Loucy (cell line): ENCODE results near the gene GAB2.

Experiments
- EZH2phosphoT487 ChIP-seq: fragments of 200-600 bp; IDR thresholded peaks from 2 replicates; pipeline ENCODE4 v1.6.1; 2018; ENCODE audit warnings: antibody characterized with exemption, mild to moderate bottlenecking, moderate library complexity, borderline replicate concordance
- TF ChIP-seq, protein P1 (sequence below): fragments of 200-600 bp; sonication (generic); conservative IDR thresholded peaks from 2 replicates; pipeline ENCODE4 v1.5.1; 2014; ENCODE audit warnings: mild to moderate bottlenecking, antibody characterized with exemption, low read length

DNA sequence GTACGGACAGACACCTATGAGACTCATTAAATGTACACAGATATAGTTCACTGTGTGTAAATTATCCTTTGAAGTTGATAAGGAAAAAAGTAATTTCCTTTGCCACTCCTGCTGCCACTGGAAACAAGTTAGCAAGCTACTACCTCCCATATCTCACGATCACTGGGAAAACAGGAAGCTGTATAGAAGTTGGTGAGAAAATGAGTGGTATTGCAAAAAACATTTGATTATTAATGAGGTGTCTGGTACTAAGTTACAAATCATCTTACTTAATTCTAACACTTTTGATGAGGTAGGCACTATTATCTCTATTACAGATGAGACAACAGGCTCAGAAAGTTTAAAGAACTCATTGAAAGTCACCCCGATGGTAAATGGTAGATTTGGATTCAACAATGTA, 68.5 kb downstream of the GAB2 start:
- TF ChIP-seq, protein P1, sequence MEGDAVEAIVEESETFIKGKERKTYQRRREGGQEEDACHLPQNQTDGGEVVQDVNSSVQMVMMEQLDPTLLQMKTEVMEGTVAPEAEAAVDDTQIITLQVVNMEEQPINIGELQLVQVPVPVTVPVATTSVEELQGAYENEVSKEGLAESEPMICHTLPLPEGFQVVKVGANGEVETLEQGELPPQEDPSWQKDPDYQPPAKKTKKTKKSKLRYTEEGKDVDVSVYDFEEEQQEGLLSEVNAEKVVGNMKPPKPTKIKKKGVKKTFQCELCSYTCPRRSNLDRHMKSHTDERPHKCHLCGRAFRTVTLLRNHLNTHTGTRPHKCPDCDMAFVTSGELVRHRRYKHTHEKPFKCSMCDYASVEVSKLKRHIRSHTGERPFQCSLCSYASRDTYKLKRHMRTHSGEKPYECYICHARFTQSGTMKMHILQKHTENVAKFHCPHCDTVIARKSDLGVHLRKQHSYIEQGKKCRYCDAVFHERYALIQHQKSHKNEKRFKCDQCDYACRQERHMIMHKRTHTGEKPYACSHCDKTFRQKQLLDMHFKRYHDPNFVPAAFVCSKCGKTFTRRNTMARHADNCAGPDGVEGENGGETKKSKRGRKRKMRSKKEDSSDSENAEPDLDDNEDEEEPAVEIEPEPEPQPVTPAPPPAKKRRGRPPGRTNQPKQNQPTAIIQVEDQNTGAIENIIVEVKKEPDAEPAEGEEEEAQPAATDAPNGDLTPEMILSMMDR, result no peak
- no peak for TF ChIP-seq EZH2phosphoT487
